Right atrium auricular region (tissue), 2 donors: ENCODE data around the gene CHD9. TPM values are rescaled to one million over a fixed set of nuclear protein-coding genes. Genes with fewer than 3 reads are reported as not detected.
"Not testable (repeated sequence)": the region's sequence is repeated elsewhere in the genome, so short reads cannot be mapped to it uniquely, and the experiment has no call there.

Experiments
- DNase-seq: peaks from one replicate; pipeline ENCODE4 v3.0.0-alpha.2; 2019; ENCODE audit warnings: low spot score
- H3K27ac ChIP-seq, 2 donors: fragments of 200-600 bp; sonication (generic); 1 replicate in 1 of 2; 2 replicates in 1 of 2; pipeline ENCODE4 v1.5.1; 2016 to 2019
- H3K27me3 ChIP-seq, 2 donors: fragments of 200-600 bp; sonication (generic); one replicate each; pipeline versions ENCODE4 v1.5.1 to v1.6.0; 2017 to 2019
- H3K36me3 ChIP-seq: fragments of 200-600 bp; sonication (generic); one replicate; pipeline ENCODE4 v1.5.1; 2016
- H3K4me1 ChIP-seq, 2 donors: fragments of 200-600 bp; sonication (generic); one replicate each; pipeline versions ENCODE4 v1.5.1 to v1.6.0; 2017 to 2019
- H3K4me3 ChIP-seq, 2 donors: fragments of 200-600 bp; sonication (generic); 1 replicate in 1 of 2; 2 replicates in 1 of 2; pipeline ENCODE4 v1.5.1; 2017 to 2019; ENCODE audit warnings: mild to moderate bottlenecking in 1 of 2, moderate library complexity in 1 of 2
- H3K9me3 ChIP-seq, 2 donors: fragments of 200-600 bp; sonication (generic); one replicate each; pipeline ENCODE4 v1.5.1; 2019
- total RNA-seq, 2 donors: library from RNA; depleted of rRNA; stranded (reverse); fragments of >200 nt; gene quantifications; one replicate each; pipeline ENCODE4 v1.1.0, GENCODE V29; 2016
- TF ChIP-seq, protein P1 (sequence below), 2 donors: fragments of 200-600 bp; sonication (generic); IDR thresholded peaks; one replicate each; pipeline ENCODE4 v1.5.1; 2019; ENCODE audit warnings: antibody characterized with exemption in 2 of 2

The CHD9 gene
- total RNA-seq, 2 donors from 2014 or later = 49.8 to 54.1 TPM

- TF ChIP-seq, protein P1, sequence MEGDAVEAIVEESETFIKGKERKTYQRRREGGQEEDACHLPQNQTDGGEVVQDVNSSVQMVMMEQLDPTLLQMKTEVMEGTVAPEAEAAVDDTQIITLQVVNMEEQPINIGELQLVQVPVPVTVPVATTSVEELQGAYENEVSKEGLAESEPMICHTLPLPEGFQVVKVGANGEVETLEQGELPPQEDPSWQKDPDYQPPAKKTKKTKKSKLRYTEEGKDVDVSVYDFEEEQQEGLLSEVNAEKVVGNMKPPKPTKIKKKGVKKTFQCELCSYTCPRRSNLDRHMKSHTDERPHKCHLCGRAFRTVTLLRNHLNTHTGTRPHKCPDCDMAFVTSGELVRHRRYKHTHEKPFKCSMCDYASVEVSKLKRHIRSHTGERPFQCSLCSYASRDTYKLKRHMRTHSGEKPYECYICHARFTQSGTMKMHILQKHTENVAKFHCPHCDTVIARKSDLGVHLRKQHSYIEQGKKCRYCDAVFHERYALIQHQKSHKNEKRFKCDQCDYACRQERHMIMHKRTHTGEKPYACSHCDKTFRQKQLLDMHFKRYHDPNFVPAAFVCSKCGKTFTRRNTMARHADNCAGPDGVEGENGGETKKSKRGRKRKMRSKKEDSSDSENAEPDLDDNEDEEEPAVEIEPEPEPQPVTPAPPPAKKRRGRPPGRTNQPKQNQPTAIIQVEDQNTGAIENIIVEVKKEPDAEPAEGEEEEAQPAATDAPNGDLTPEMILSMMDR (IDR thresholded peaks at IDR 0.05) = no peak
- Histone ChIP-seq H3K4me1 (peaks cover 0 to 27% of the 10 kb centered on the region in 2 donors), H3K36me3 (no peaks in the 10 kb centered on the region), H3K4me3 (no peak overlapping the region), H3K27ac (peak overlapping the region in 1 of 2 donors; percentile 50), H3K9me3 (no peaks in the 10 kb centered on the region), H3K27me3 (no peaks in the 10 kb centered on the region)
- DNase-seq = no peak
Measured at GRCh38 chr16:53073022-53073421, 18.2 kb downstream of the CHD9 start.

- H3K9me3 ChIP-seq, H3K27ac ChIP-seq, DNase-seq, H3K27me3 ChIP-seq, H3K4me3 ChIP-seq, H3K36me3 ChIP-seq: not testable (repeated sequence)
- peaks cover 0 to 32% of the 10 kb centered on the region in 2 donors for H3K4me1 ChIP-seq
Measured at GRCh38 chr16:53074296-53074695, 19.5 kb downstream of the CHD9 start.

DNA sequence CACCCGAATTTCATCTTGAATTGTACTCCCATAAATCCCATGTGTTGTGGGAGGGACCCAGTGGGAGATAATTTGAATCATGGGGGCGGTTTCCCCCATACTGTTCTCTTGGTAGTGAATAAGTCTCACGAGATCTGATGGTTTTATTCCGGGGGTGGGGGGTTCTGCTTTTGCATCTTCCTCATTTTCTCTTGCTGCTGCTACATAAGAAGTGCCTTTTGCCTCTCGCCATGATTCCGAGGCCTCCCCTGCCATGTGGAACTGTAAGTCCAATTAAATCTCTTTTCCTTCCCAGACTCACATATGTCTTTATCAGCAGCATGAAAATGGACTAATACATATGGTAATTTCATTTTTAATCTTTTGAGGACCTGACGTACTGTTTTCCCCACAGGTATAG is 20.7 kb downstream of the CHD9 start:
- peaks cover 0 to 44% of the 10 kb centered on the region in 2 donors for H3K4me1 ChIP-seq
- not testable (repeated sequence) for H3K9me3 ChIP-seq, H3K36me3 ChIP-seq, H3K27me3 ChIP-seq, H3K4me3 ChIP-seq, H3K27ac ChIP-seq, DNase-seq

- Histone ChIP-seq H3K4me1 (peaks cover 0 to 45% of the 10 kb centered on the region in 2 donors), H3K9me3 (no peaks in the 10 kb centered on the region), H3K27ac (peak overlapping the region; percentile 21 to 70), H3K4me3 (no peak overlapping the region), H3K36me3 (no peaks in the 10 kb centered on the region), H3K27me3 (no peaks in the 10 kb centered on the region)
- TF ChIP-seq, protein P1 (IDR thresholded peaks at IDR 0.05) = no peak
- no peak for DNase-seq
Measured at GRCh38 chr16:53078247-53078646, 23.5 kb downstream of the CHD9 start.

DNA sequence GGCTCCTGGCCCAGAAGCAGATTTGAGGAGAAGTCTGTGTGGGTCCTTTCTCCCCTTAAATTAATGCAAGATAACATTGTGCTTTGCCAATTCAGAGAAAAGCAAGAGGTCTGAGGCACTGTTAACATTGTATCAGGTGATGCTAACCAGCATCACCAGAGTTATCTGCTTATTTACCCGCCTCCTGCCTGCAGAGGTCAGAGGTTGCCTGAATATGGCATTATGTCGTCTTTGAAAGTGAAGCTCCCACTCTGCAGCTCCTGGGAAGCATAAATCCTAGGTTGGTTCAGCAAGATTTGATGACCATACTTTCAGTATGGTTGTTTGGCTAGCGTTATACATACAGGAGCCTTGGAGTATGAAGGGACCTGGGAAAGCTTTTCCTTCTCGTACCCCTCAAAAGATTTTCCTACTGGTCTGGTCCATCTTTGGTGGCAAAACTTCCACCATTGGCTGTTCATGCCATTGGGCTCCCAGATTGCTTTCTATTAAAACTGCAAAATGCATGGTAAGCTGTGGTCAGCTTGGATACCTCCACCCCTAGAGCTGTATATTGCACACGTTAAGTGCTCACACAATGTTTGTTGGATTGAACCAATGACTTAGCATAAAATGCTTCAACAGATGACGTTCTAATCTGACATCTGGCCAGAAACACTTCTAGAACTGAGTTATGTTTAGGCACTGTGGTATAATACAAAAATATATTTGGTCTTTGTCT is 24.1 kb downstream of the CHD9 start:
- no peak for DNase-seq
- no peaks in the 10 kb centered on the region for H3K27me3 ChIP-seq
- H3K4me1 ChIP-seq = peaks cover 0 to 47% of the 10 kb centered on the region in 2 donors
- H3K27ac ChIP-seq = peak overlapping the region; percentile 70 to 74
- H3K4me3 ChIP-seq = no peak overlapping the region
- H3K36me3 ChIP-seq = no peaks in the 10 kb centered on the region
- no peaks in the 10 kb centered on the region for H3K9me3 ChIP-seq
- TF ChIP-seq, protein P1 (IDR thresholded peaks at IDR 0.05) = no peak

DNA sequence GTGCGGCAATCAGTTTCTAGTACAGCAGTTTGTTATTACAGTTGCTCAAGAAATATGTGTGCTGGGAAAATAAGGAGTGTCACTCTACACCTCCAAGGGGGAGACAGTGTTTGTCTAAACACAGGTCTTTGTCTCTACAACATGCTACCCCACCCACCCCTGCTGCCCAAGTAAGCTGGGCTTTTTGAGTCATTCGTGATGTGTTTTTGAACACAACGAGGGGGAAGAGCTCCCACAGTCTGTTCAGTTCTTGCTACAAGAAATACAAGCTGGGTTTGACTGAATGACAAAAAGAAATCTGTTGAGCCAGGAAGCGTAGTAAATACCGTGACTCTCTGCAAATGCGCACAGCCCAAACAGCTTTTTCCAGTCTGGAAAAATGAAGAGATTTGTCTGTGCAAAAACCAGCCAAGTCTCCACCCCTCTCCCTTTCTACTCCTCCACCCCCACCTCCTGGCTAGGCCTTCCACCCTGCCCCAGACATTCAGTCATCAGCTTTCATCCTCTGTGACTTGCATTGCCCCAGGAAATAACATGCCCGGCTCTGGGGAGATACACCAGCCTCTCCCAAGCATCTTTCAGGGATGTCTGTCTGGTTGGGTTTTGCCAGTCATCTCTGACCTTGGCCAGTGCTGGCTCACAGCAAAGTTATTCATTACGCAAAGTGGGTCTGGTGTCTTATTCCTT is 25.7 kb downstream of the CHD9 start:
- Histone ChIP-seq H3K36me3 (no peaks in the 10 kb centered on the region), H3K9me3 (no peaks in the 10 kb centered on the region), H3K27me3 (no peaks in the 10 kb centered on the region), H3K27ac (peak overlapping the region; percentile 70 to 74), H3K4me1 (peaks cover 0 to 63% of the 10 kb centered on the region in 2 donors), H3K4me3 (peak overlapping the region in 1 of 2 donors; percentile 1)
- TF ChIP-seq, protein P1 (IDR thresholded peaks at IDR 0.05) = no peak
- peak; percentile 85 for DNase-seq
